ENCODE results near the gene IGF1.

DNA sequence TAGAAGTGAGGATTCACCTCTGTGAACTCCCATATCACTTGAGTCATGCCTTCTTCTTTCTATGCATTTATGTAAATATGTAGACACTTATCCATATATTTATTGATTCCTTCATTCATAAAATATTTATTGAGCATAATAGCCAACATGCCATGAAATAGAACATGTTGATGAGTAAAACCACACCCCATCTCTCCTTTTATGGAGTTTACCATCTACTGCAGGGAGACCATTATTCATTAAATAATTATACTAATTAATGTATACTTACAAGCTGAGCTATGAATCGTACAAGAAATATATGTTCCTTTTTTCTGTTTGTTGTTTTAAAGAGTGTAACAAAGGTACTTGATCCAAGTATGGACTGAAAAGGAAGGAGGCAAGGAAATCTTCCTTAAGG, 17.4 kb upstream of the IGF1 start:
- TF ChIP-seq POLR2AphosphoS5 (IDR thresholded peaks at IDR 0.05; ENCODE audit: borderline replicate concordance, low read depth, low read length) (no peak), FOXP2 (optimal IDR thresholded peaks at IDR 0.05; ENCODE audit: control extremely low read depth, extremely low read length, insufficient read depth) (no peak), EZH2 (IDR thresholded peaks at IDR 0.05) (no peak)
